Esophagus mucosa (tissue), 1 donor: ENCODE data around the gene CUEDC1. TPM values are rescaled to one million over a fixed set of nuclear protein-coding genes. Genes with fewer than 3 reads are reported as not detected.

Experiments used
- ATAC-seq: fragments of 200-7000 bp; cut with Tn5 transposase; one replicate; pipeline ENCODE4 v1.9.1; 2020
- total RNA-seq: library from RNA; stranded (reverse); gene quantifications from one replicate; pipeline ENCODE4 v1.2.4, GENCODE V29; 2023
- donor health status: DM: yes; HTN: yes; CAD: no.

The CUEDC1 gene
- total RNA-seq, 1 donor from 2014 or later, result 23.8 TPM

DNA sequence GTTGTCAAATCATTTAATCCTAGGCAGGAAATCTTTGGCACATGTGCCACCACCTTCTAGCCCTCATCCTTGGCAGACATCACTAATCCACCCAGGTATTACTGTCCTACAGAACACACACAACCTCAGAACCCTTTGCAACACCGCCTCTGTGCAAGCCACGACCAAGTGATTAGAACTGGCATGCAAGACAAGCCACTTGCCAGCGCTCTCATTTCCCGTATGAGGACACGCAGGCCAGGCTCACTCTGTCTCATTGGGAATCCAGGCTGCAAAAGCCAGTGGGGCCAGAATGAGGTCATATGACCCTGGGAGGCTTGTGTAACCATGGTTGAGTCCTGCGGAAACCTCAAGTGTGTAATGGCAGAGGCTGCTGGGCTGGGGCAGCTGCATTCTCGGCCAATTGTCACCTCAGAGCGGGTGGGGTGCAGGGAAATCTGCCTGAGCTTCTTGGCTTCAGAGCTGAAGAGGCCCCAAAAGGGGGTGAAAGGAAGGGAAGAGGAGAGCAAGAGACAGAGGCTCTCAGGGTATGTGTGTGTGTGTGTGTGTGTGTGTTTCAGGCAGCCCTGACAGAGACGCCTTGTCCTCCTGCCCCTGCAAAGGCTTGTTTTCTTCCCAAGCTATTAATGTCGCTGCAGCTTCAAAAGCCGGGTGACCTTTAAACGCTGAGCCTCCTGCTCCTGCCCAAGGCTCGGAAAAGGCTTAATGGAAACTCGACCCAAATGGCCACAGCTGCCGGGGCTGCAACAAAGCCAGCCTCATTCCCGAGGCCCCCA lies 62.2 kb downstream of the CUEDC1 start:
- ATAC-seq, result peak; percentile 88

- ATAC-seq, result peak; percentile 82
These were observed 62.9 kb downstream of the CUEDC1 start for GRCh38 chr17:57892146-57892819.

GRCh38 chr17:57890857-57891232 lies 64.4 kb downstream of the CUEDC1 start:
- no peak for ATAC-seq

DNA sequence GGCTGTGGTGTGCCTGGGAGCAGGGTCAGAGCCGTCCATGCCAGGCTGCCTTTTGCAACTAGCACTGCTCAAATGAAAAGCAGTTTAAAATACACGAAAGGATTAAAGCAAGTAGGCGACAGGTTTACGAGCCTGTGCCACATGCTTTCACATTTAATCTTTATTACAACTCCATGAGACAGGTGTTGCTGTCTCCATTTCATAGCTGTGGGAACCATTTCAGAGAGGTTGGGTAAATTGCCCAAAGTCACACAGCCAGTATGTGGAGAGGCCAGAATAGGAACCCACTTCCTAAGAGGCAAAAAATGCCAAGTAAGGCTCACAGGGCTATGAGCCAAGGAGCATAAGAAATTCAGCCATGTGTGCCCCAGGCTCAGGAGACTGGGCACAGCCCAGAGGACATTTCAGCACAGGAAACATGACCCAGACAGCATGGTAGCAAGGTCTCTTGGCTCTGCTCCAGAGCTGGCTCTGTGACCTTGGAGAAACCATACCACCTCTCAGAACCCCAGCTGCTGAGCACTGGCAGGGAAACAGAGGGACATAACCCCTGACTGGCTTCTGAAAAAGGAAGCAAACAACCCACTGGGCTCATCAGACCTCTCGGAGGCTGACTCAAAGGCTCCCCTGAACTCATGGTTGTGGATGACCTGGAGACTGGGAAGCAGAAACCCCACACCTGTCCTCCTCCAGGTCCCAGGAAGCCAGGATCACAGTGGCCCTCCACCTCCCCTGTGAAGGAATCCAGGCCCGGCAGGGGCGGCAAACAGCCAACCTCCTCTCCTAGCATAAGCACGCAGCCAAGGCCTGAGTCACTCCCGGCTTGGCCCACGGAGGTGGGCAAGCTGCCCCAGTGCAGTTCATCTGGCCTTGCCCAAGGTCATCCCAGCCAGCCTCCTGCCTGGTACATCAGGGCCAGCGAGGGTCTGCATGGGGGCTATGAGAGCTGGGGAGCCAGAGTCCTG lies 65.0 kb downstream of the CUEDC1 start:
- no peak for ATAC-seq

DNA sequence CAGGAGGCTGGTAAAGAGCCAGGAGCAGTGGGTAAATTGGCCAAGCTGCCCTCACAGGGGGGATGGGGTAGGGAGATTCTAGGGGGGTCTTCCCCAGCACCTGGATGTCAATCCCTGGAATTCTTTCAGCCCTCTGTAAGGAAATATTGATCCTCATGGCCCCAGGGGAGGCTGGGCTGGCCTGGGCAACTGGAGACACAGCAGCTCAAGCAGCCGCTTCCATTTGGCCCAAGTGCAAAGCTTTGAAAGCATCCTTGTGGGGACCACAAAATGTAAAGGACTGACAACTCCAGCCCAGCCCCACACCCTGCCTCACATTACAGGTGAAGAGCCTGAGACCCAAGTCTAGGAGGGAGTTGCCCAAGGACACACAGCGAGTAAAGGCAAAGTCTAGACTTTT lies 66.0 kb downstream of the CUEDC1 start:
- ATAC-seq, result no peak

DNA sequence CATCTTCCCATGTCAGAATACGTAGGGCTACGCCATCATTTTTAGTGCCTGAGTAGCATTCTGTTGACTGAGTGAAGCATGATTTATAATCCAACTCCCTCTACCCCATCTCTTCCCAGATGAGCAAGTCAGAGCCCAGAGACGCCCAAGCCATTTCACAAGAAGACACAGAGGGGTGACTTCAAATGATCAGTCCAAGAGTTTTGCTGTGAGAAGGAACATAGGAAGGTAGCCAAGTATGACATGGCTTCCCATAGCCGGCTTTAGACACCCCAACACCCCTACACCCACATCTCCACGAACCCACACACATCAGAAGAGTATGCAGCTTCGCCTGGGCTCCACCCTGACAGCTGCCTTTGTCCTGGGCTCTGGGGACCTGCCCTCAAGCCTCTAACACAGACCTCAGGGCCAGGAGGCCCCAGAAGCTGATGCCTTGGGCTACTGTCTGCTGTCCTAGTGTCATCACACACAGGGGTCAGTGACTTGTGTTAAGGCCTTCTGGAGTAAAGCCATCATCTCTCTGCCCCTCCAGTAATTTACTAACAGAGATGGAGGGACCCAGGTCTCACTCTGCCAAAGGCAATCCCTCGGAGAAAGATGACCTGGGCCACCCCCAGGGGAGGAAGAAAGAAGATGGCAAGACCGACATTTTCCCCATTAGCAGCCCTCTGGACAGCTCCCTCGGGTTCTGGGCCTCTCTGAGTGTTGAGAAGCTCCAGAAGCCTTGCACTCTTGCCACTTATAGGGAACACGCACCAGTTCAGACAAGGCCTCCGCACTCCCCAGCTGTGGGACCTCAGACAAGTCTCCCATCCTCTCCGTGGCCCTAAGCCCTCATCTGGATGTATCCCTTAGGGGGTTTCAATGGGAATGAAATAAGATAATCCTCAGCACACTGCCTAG lies 66.6 kb downstream of the CUEDC1 start:
- no peak for ATAC-seq

DNA sequence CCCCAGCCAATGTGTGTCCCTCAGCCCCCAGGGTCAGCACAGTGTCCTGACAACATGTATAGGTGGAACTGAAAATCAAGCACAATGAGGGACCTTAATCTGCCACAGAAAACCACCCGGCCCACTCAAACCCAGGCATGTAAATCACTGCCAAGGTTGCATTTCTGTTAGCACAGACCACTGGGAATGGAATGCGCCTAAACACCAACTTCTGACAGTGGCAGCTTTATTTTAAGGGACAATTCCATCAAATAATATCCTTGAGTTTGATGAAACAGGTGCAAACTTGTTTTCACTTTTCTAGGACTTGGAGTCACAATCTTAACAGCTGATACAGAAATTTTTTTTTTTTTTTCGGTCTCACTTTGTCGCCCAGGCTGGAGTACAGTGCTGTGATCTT lies 68.1 kb downstream of the CUEDC1 start:
- no peak for ATAC-seq

- ATAC-seq, result no peak
These were observed 69.2 kb downstream of the CUEDC1 start for GRCh38 chr17:57886020-57886419.

DNA sequence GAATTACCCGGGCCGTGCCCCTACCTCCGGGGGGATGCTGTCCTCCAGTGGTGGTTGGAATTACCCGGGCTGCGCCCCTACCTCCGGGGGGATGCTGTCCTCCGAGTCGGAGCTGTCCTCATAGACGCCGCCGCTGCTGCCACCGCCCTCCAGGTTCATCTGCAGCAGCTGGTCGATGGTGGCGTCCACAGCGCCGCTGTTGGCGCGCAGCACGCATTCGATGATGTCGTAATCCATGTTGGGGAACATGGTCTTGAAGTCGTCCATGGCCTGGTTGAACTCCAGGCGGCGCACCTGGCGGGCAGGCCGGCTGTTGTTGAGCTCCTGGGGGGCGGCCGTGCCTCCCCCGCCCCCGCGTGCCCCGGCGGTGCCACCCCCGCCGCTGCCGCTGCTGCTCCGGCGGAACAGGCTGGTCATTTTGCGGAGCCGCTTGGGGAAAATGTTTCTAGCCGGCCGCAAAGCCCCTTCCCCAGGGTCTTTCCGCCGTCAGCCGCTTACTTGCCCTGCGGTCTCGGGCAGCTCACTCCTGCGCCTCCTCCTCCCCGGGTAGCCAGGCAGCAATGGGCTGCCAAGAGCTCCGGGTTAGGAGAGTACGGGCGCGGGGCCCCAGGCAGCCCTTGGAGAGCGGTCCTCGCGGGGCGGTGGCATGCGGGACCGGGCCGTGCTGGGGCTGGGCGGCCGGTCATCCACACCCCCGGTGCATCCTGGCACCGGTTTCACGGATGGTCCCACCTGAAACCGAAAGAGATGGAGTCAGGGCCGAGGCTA lies 69.9 kb downstream of the CUEDC1 start:
- no peak for ATAC-seq

GRCh38 chr17:57881783-57882351 lies 73.3 kb downstream of the CUEDC1 start:
- no peak for ATAC-seq

- no peak for ATAC-seq
These were observed 74.1 kb downstream of the CUEDC1 start for GRCh38 chr17:57881143-57881542.

- no peak for ATAC-seq
These were observed 75.1 kb downstream of the CUEDC1 start for GRCh38 chr17:57880086-57880456.

DNA sequence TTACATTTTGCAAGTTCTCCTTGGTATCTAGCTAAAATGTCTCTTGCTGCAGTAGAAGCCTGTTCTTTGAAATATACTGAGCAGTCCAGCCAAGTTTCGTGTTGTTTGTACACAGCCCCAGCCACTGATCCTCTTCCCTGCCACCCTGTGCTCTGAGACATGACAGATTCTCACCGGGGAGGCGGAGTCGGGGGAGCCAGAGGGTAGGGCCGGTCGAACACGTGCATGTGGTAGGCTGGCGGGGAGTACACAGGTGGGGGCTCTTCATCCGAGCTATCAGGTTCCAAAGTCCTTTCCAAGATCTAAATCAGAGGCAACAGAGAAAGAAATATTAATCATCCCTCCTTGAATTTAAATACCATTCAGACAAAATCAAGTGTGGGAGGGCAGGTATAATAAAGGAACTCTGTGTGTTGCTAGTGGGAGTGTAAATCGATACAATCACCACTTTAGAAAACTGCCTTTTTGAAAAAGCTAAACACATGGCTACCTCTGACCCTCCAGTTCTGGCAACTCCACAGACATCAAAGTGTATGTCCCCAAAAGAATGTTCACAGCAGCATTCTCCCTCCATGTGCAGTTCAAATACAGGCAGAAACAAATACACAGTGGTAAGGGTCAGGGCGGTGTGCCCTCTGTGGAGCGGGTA lies 75.7 kb downstream of the CUEDC1 start:
- no peak for ATAC-seq

GRCh38 chr17:57877803-57878377 lies 77.3 kb downstream of the CUEDC1 start:
- ATAC-seq, result no peak

DNA sequence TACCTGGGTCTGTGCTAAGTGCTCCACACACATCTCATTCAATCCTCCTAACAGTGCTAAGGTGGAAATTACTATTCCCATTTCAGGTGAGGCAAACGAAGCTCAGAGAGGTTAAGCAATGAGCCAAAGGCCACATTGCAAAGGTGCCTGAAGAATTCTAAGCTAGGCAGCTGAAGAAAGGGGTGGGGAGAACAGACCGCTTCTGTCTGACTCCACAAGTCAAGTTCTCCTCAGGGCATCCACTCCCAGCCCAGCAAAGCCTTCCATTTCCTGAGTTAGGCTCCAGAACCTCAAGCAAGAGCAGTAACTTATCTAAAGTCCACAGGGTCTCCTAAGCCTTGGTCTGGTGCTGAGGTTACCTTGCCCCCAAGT lies 78.4 kb downstream of the CUEDC1 start:
- ATAC-seq, result peak; percentile 31

- ATAC-seq, result no peak
These were observed 79.0 kb downstream of the CUEDC1 start for GRCh38 chr17:57876023-57876865.

DNA sequence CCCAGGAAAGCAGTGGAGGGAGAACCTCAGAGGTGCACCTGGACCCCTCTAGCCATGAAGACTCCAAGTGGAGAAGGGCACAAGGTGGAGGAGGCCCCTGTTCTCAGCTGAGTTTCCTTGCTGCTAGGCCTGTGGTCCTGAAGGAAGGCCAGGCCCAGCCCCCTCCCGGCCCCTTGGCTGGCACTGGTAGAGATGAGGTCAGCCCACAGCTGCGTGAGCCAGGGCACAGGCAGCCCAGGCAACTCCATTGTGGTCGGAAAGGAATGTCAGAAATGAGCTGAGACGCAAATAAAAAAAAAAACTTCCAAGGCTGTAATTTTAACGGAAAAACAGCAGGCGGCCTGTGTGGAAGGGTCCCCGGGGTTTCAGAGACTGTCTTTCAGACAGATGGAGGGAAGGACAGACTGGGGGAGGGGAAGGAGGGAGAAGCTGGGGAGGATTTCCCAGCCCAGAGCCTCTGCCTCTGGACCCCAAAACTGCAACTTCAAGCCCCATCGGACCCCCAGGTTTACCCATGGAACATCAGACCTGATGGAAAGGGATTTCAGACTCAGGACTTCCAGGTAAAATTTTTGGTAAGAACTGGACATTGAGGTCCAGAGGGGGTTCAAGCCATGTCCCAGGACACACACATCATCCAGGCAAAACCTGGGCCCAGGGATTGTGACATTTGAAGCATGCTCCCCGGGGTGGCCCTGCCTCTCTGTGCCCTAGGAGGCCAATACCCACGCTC lies 79.8 kb downstream of the CUEDC1 start:
- ATAC-seq, result peak; percentile 54
